ENCODE data around the gene RMND5B. TPM values are rescaled to one million over a fixed set of nuclear protein-coding genes. Genes with fewer than 3 reads are reported as not detected.

Gene RMND5B
- total and polyA plus RNA-seq, 8 donors: 12.1 to 29.8 (median 18.1) TPM

- intact Hi-C loops (cut with DNase I): loop anchor here in 1 of 3 donors (10.0 kb wide), 1 partner anchor 78 kb away; no protein-coding TSS in a partner anchor
Measured at GRCh38 chr5:178152491-178153444, 22.0 kb downstream of the RMND5B start.

GRCh38 chr5:178153530-178154340 is 22.9 kb downstream of the RMND5B start, which contains the start of gene NHP2:
Gene NHP2, minus strand, starts transcription at chr5:178153885. Its CDS starts 68 bp downstream, at chr5:178153817.
- peak; percentile 99 for ATAC-seq
- Histone ChIP-seq H3K4me1 (peaks cover 0 to 12% (median 4%) of the 10 kb centered on the region in 3 donors), H3K4me3 (peak within 1 kb of the TSS; percentile 68 to 79 (median 74)), H3K36me3 (peaks cover 0 to 15% (median 6%) of the 10 kb centered on the region in 3 donors), H3K27me3 (no peaks in the 10 kb centered on the region), H3K27ac (peak within 1 kb of the TSS in 1 of 4 donors; percentile 21), H3K9me3 (no peaks in the 10 kb centered on the region)
- FAIRE-seq: peak; percentile 97
- no peak for TF ChIP-seq CTCF (IDR thresholded peaks at IDR 0.05)
- 2% methylated on average over 66 to 68 of the region's 68 CpGs for WGBS, 2 donors
- intact Hi-C loops (cut with DNase I): loop anchor here in 1 of 3 donors (10.0 kb wide), 1 partner anchor 79 kb away; no protein-coding TSS in a partner anchor
- peak; percentile 97 to 100 (median 98) for DNase-seq

More at GRCh38 chr5:178152491-178153444, 22.0 kb downstream of the RMND5B start:
- 40 to 41% methylated on average over 31 of the region's 31 CpGs for WGBS, 2 donors
- H3K9me3 ChIP-seq: no peaks in the 10 kb centered on the region
- DNase-seq: no peak
- ATAC-seq: no peak
- peaks cover 0 to 24% (median 12%) of the 10 kb centered on the region in 3 donors for H3K36me3 ChIP-seq
- no peaks in the 10 kb centered on the region for H3K27me3 ChIP-seq
- no peak overlapping the region for H3K27ac ChIP-seq
- no peak for FAIRE-seq
- peak overlapping the region; percentile 68 to 79 (median 74) for H3K4me3 ChIP-seq
- peaks cover 0 to 12% (median 4%) of the 10 kb centered on the region in 3 donors for H3K4me1 ChIP-seq
- TF ChIP-seq CTCF (IDR thresholded peaks at IDR 0.05): no peak

- intact Hi-C loops (cut with DNase I): loop anchor here in 1 of 3 donors (10.0 kb wide), 1 partner anchor 80 kb away; no protein-coding TSS in a partner anchor
- Histone ChIP-seq H3K27me3 (no peaks in the 10 kb centered on the region), H3K36me3 (peaks cover 0 to 2% (median 0%) of the 10 kb centered on the region in 3 donors), H3K4me3 (no peak overlapping the region), H3K4me1 (peaks cover 0 to 12% (median 4%) of the 10 kb centered on the region in 3 donors), H3K27ac (no peak overlapping the region), H3K9me3 (no peaks in the 10 kb centered on the region)
- no peak for ATAC-seq
- TF ChIP-seq CTCF (IDR thresholded peaks at IDR 0.05): no peak
- WGBS, 2 donors: 77 to 88% methylated on average over 8 of the region's 8 CpGs
- no peak for FAIRE-seq
- DNase-seq: no peak
Measured at GRCh38 chr5:178155065-178155464, 24.3 kb downstream of the RMND5B start.

- peaks cover 0 to 3% (median 0%) of the 10 kb centered on the region in 3 donors for H3K4me1 ChIP-seq
- H3K4me3 ChIP-seq: no peak overlapping the region
- H3K27me3 ChIP-seq: no peaks in the 10 kb centered on the region
- no peak for ATAC-seq
- intact Hi-C loops (cut with DNase I): loop anchor here in 1 of 3 donors (5.0 kb wide), 1 partner anchor 83 kb away; no protein-coding TSS in a partner anchor
- no peak overlapping the region for H3K27ac ChIP-seq
- 76 to 79% methylated on average over 5 of the region's 5 CpGs for WGBS, 2 donors
- FAIRE-seq: no peak
- H3K36me3 ChIP-seq: no peaks in the 10 kb centered on the region
- no peaks in the 10 kb centered on the region for H3K9me3 ChIP-seq
- DNase-seq: no peak
- no peak for TF ChIP-seq CTCF (IDR thresholded peaks at IDR 0.05)
Measured at GRCh38 chr5:178160176-178160575, 29.4 kb downstream of the RMND5B start.

Measured in pancreas (tissue), 10 donors.